Type B pancreatic cell (in vitro differentiated cells): Measurements from ENCODE around the gene TMEM151B. TPM values are rescaled to one million over a fixed set of nuclear protein-coding genes. Genes with fewer than 3 reads are reported as not detected.
A peak's percentile ranks its signal among the peaks of the same experiment; 100 is the strongest.

Experiments
- DNase-seq: peaks from one replicate; pipeline ENCODE4 v3.0.0; 2021; ENCODE audit warnings: mixed read lengths; ENCODE audit not compliant: unreplicated experiment; ENCODE audit errors: extremely low spot score
- H3K27ac Mint-ChIP-seq: 2 replicates; pipeline ENCODE4 v1.8.0; 2021; ENCODE audit warnings: mild to moderate bottlenecking, mixed read lengths
- H3K27me3 Mint-ChIP-seq: 2 replicates; pipeline ENCODE4 v1.8.0; 2021; ENCODE audit warnings: mixed read lengths
- H3K36me3 Mint-ChIP-seq: 2 replicates; pipeline ENCODE4 v1.8.0; 2021; ENCODE audit warnings: mixed read lengths
- H3K4me1 Mint-ChIP-seq: one replicate; pipeline ENCODE4 v1.8.0; 2021; ENCODE audit warnings: mixed read lengths; ENCODE audit not compliant: unreplicated experiment
- H3K4me3 Mint-ChIP-seq: 2 replicates; pipeline ENCODE4 v1.8.0; 2021; ENCODE audit warnings: mild to moderate bottlenecking, mixed read lengths
- H3K9me3 Mint-ChIP-seq: 2 replicates; pipeline ENCODE4 v1.8.0; 2021; ENCODE audit warnings: mixed read lengths
- total RNA-seq: library from RNA; stranded (reverse); gene quantifications from 2 replicates; pipeline ENCODE4 v1.2.1, GENCODE V29; 2021; ENCODE audit warnings: low replicate concordance
- TF ChIP-seq, protein P1 (sequence below): fragments of 200-600 bp; sonication (generic); conservative IDR thresholded peaks from 2 replicates; pipeline ENCODE4 v1.5.0; 2021; ENCODE audit warnings: antibody characterized with exemption, mild to moderate bottlenecking

TMEM151B gene
- total RNA-seq, 1 donor from 2014 or later, result 3.2 TPM

DNA sequence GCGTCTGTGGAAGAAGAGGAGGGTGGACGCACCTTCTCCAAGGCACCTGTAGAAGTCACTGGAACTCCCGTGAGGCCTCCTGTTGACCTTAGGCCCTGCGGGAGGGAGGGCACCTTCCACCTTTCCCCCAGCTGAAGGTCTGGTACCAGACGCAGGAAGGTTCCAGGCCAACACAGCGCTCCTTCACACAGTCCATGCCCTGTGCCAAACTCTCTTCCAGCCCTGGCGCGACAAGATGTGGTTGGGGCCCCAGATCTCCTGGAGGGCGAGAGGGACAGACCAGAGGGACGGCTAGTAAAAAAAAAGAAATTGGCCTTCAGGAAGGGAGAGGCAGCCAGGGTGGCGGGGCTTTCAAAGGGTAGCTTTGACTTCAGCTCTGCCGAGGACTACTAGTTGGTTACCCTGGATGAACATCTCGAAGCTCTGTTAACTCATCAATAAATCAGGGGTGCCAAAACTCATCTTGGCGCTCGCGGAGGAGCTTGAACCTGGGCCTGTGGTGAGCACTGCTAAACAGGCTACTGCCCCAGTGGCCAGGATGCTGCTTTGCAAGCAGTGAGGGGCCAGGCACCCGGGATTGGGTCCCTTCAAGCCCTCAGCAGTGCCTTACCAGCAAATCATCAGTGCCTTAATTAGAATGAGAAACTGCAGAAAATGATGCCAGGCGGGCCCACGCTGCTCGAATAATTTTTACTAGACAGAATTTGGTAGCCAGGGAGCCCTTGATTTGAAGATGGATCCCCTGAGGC lies 28.0 kb downstream of the TMEM151B start:
- peaks cover 10% of the 10 kb centered on the region for H3K36me3 Mint-ChIP-seq
- no peaks in the 10 kb centered on the region for H3K4me1 Mint-ChIP-seq
- H3K27ac Mint-ChIP-seq, result no peak overlapping the region
- peak overlapping the region; percentile 80 for H3K4me3 Mint-ChIP-seq
- no peaks in the 10 kb centered on the region for H3K9me3 Mint-ChIP-seq
- H3K27me3 Mint-ChIP-seq, result peaks cover 56% of the 10 kb centered on the region
- TF ChIP-seq, protein P1, sequence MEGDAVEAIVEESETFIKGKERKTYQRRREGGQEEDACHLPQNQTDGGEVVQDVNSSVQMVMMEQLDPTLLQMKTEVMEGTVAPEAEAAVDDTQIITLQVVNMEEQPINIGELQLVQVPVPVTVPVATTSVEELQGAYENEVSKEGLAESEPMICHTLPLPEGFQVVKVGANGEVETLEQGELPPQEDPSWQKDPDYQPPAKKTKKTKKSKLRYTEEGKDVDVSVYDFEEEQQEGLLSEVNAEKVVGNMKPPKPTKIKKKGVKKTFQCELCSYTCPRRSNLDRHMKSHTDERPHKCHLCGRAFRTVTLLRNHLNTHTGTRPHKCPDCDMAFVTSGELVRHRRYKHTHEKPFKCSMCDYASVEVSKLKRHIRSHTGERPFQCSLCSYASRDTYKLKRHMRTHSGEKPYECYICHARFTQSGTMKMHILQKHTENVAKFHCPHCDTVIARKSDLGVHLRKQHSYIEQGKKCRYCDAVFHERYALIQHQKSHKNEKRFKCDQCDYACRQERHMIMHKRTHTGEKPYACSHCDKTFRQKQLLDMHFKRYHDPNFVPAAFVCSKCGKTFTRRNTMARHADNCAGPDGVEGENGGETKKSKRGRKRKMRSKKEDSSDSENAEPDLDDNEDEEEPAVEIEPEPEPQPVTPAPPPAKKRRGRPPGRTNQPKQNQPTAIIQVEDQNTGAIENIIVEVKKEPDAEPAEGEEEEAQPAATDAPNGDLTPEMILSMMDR, result peak; percentile 53
- DNase-seq, result no peak

DNA sequence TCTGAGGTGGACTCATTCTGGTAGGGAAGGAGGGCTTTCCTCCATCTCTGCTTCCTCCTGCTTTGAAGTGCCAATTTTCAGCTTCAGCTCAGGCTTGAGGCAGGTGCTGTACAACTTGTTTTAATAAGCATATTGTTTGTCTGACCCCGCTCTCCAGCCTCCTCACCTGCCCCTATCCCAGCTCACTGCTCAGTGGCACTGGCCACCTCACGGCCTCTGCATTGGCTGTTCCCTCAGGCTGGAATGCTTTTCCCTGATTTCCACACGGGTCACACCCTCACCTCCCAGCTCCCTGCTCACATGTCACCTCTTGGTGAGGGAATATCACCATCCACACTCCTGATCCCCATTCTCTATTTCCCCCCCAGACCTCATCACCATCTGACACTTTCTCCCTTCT lies 28.6 kb downstream of the TMEM151B start:
- TF ChIP-seq, protein P1, result no peak
- DNase-seq, result no peak
- Mint-ChIP-seq H3K36me3 (peaks cover 10% of the 10 kb centered on the region), H3K9me3 (no peaks in the 10 kb centered on the region), H3K4me1 (no peaks in the 10 kb centered on the region), H3K27ac (no peak overlapping the region), H3K27me3 (peaks cover 49% of the 10 kb centered on the region), H3K4me3 (peak overlapping the region; percentile 50)

- TF ChIP-seq, protein P1, result no peak
- Mint-ChIP-seq H3K27ac (no peak overlapping the region), H3K9me3 (no peaks in the 10 kb centered on the region), H3K4me1 (peaks cover 1% of the 10 kb centered on the region), H3K4me3 (no peak overlapping the region), H3K36me3 (peaks cover 10% of the 10 kb centered on the region), H3K27me3 (peaks cover 36% of the 10 kb centered on the region)
- DNase-seq, result no peak
Observed at GRCh38 chr6:44300292-44300823, 30.1 kb downstream of the TMEM151B start.

- TF ChIP-seq, protein P1, result no peak
- H3K27ac Mint-ChIP-seq, result no peak overlapping the region
- H3K4me1 Mint-ChIP-seq, result peaks cover 4% of the 10 kb centered on the region
- peaks cover 30% of the 10 kb centered on the region for H3K27me3 Mint-ChIP-seq
- DNase-seq, result no peak
- H3K4me3 Mint-ChIP-seq, result no peak overlapping the region
- no peaks in the 10 kb centered on the region for H3K9me3 Mint-ChIP-seq
- H3K36me3 Mint-ChIP-seq, result peaks cover 15% of the 10 kb centered on the region
Observed at GRCh38 chr6:44301106-44301505, 30.9 kb downstream of the TMEM151B start.

DNA sequence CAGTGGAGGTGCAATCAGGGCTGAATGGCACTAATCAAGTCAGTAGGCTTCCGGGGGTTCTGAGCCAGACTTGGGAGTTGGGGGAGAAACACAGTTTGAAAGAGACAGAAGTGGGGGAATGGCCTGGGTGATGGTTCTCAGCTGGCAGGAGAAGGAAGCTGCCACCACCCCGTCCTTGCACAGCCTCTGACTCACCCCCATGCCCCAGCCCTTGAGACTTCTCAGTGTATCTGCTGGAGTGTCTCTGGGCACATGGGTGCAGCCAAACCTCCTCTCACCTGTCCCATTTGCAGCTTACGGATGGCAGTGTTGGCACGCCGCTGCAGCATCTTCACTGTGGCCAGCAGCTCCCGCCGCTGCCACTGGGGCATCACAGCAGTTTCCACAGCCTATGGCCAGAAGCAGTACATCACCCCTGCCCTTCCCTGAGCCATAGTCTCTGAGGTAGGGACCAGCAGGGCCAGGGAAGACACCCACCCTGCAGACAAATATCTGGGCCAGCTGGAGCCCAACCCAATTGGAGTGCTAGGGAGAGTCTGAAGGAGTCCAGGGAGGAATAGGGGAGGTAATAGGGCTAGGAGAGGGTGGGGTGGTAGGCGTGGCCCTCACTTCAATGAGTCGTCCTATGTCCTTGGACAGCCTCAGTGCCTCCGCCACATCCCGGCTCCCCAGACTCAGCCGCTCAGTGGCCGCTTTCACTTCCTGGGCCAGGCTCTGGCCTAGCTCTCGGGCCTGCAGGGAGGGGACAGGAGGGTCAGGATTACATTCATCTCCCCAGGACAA lies 31.7 kb downstream of the TMEM151B start:
- Mint-ChIP-seq H3K27ac (no peak overlapping the region), H3K36me3 (peaks cover 15% of the 10 kb centered on the region), H3K4me1 (peaks cover 4% of the 10 kb centered on the region), H3K4me3 (no peak overlapping the region), H3K27me3 (peaks cover 21% of the 10 kb centered on the region), H3K9me3 (no peaks in the 10 kb centered on the region)
- TF ChIP-seq, protein P1, result no peak
- DNase-seq, result no peak
